ENCODE results near the gene PPP1R1C.

PPP1R1C gene

GRCh38 chr2:182043861-182044260 is 58.2 kb downstream of the PPP1R1C start:
- H3K36me3 Mint-ChIP-seq (ENCODE audit: low read depth), result no peaks in the 10 kb centered on the region
- DNase-seq, result no peak
- peaks cover 10% of the 10 kb centered on the region for H3K27me3 Mint-ChIP-seq (ENCODE audit: low read depth, poor library complexity)
- TF ChIP-seq, protein P1, sequence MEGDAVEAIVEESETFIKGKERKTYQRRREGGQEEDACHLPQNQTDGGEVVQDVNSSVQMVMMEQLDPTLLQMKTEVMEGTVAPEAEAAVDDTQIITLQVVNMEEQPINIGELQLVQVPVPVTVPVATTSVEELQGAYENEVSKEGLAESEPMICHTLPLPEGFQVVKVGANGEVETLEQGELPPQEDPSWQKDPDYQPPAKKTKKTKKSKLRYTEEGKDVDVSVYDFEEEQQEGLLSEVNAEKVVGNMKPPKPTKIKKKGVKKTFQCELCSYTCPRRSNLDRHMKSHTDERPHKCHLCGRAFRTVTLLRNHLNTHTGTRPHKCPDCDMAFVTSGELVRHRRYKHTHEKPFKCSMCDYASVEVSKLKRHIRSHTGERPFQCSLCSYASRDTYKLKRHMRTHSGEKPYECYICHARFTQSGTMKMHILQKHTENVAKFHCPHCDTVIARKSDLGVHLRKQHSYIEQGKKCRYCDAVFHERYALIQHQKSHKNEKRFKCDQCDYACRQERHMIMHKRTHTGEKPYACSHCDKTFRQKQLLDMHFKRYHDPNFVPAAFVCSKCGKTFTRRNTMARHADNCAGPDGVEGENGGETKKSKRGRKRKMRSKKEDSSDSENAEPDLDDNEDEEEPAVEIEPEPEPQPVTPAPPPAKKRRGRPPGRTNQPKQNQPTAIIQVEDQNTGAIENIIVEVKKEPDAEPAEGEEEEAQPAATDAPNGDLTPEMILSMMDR (IDR thresholded peaks at IDR 0.05), result no peak
- H3K9me3 Mint-ChIP-seq, result no peaks in the 10 kb centered on the region
- H3K4me1 Mint-ChIP-seq, result no peaks in the 10 kb centered on the region
- no peak overlapping the region for H3K27ac Mint-ChIP-seq
- H3K4me3 Mint-ChIP-seq, result no peak overlapping the region

DNA sequence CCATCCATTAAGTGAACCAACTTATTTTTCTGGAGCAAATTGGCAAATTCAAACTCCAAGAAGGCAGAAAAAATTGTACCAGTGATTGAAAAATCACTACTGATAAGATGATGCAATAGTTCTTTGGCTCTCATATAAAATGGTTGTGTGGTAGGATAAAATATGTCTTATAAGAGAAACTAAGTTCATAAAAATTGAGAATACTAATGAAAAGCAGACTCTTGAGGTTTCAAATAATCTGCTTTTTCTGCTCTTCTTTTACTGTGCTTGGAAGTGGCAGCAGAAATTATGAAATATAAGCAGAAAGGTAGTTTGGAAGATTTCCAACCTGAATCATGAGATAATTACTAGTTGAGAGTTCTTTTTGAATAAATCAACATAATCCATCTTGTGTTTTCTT is 61.9 kb downstream of the PPP1R1C start:
- Mint-ChIP-seq H3K4me3 (no peak overlapping the region), H3K27ac (no peak overlapping the region), H3K4me1 (no peaks in the 10 kb centered on the region), H3K9me3 (no peaks in the 10 kb centered on the region), H3K27me3 (ENCODE audit: low read depth, poor library complexity) (peaks cover 7% of the 10 kb centered on the region), H3K36me3 (ENCODE audit: low read depth) (no peaks in the 10 kb centered on the region)
- TF ChIP-seq, protein P1 (IDR thresholded peaks at IDR 0.05), result no peak
- DNase-seq, result no peak

GRCh38 chr2:182048088-182048487 is 62.4 kb downstream of the PPP1R1C start:
- no peak overlapping the region for H3K27ac Mint-ChIP-seq
- H3K9me3 Mint-ChIP-seq, result no peaks in the 10 kb centered on the region
- TF ChIP-seq, protein P1 (IDR thresholded peaks at IDR 0.05), result no peak
- H3K4me3 Mint-ChIP-seq, result no peak overlapping the region
- no peaks in the 10 kb centered on the region for H3K36me3 Mint-ChIP-seq (ENCODE audit: low read depth)
- DNase-seq, result no peak
- H3K4me1 Mint-ChIP-seq, result no peaks in the 10 kb centered on the region
- H3K27me3 Mint-ChIP-seq (ENCODE audit: low read depth, poor library complexity), result peaks cover 7% of the 10 kb centered on the region

DNA sequence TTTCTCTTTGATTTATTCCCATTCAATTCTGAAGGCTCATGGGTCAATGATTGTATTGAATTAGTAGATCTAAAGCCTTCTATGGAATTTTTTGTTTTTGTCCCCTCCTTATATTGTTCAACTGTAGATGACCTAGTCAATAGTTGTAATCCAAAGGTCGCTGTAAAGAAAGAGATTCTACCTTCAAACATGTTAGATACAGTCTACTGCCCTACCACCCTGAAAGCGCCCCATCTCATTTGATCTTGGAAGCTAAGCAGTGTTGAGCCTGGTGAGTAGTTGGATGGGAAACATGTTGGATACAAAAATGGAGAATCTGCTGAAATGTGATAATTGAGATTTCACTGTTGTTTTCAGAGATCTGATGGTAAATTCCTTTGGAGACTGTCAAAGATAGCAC is 63.0 kb downstream of the PPP1R1C start:
- H3K9me3 Mint-ChIP-seq, result no peaks in the 10 kb centered on the region
- no peak overlapping the region for H3K27ac Mint-ChIP-seq
- TF ChIP-seq, protein P1 (IDR thresholded peaks at IDR 0.05), result no peak
- H3K36me3 Mint-ChIP-seq (ENCODE audit: low read depth), result no peaks in the 10 kb centered on the region
- peaks cover 6% of the 10 kb centered on the region for H3K27me3 Mint-ChIP-seq (ENCODE audit: low read depth, poor library complexity)
- H3K4me1 Mint-ChIP-seq, result no peaks in the 10 kb centered on the region
- no peak overlapping the region for H3K4me3 Mint-ChIP-seq
- DNase-seq, result no peak

DNA sequence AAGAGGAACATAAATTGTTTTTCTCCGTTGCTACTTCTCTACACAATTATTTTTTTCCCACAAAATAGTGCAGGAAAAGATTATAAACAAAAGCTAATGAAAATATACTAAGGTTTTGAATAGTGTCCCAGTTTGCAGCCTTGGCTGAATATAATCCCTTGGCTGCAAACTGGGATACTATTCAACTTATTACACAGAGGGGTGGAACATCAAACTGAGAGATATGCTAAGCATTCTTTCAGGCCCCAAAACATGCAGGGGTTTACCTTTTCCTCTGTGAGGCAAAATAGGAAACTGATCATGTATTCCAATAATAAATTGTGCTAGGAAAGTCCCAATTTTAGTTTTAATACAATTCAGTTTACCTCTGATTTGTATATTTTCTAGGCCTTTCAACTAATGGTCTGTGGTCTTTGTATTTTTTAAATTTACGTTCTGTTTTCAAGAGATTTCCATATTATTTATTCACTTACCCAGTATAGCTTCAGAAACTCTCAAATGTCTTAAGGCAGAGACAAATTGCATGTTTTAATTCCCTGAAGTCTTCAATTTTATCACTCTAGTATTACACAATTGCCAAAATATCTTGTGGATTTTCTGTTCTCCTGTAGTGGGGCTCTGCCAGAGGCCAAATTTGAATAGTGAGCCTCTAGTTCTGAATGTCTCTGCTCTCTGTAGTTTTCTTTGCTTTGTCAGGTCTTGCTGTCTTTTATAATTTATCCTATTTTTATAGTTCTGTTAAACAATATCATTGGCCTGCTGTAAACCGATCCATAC is 63.9 kb downstream of the PPP1R1C start:
- TF ChIP-seq, protein P1 (IDR thresholded peaks at IDR 0.05), result no peak

More for the DNA sequence above, 63.9 kb downstream of the PPP1R1C start:
- H3K27ac Mint-ChIP-seq, result no peak overlapping the region
- H3K4me1 Mint-ChIP-seq, result no peaks in the 10 kb centered on the region
- H3K27me3 Mint-ChIP-seq (ENCODE audit: low read depth, poor library complexity), result no peaks in the 10 kb centered on the region
- no peaks in the 10 kb centered on the region for H3K9me3 Mint-ChIP-seq
- DNase-seq, result no peak
- no peaks in the 10 kb centered on the region for H3K36me3 Mint-ChIP-seq (ENCODE audit: low read depth)
- no peak overlapping the region for H3K4me3 Mint-ChIP-seq
